Measurements from ENCODE around the gene ACOX3. TPM values are rescaled to one million over a fixed set of nuclear protein-coding genes. Genes with fewer than 3 reads are reported as not detected.

The ACOX3 gene
- total RNA-seq, 4 donors from 2014 or later = 18.7 to 104 (median 31.3) TPM

DNA sequence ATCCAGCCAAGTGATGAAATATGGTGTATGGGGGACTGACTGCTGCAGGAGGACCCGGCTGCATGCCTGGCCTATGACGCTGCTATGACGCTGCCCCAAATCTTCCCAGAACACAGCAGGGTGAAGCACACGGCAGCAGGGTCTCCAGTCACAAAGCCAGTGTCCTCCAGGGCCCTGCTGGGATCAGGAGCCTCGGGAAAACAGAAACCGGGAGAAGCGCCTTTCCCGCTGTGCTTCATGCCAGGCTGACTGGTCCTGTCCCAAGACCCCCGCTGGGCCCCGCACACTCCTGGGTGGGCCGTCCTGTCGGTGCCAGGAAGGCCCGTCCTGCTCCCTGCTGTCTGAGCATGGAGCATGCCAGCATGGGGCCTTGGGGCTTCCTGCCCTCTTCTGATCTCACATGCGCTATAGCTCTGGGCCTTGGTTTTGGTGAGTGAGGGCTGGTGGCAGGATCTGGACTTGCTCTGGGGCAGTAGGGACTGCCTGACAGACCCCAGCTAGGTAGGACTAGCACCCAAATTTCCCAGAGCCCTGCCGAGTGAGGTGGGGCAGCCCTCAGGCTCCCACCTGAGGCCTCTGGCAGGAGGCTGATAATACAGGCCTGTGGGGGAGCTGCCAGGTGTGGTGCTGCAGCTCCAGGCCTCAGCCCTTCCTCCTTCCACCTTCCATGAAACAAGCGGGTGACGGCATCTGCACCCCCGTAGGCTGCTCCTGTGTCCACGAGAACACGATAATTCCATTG is 64.0 kb downstream of the ACOX3 start:
- in situ Hi-C loops (cut with MboI; ENCODE audit: low pct_ligation_motif_present in 1 of 4, low pct_unique_long_range_greater_than_20kb in 1 of 4, low sequenced_read_pairs in 3 of 4) (no loop called here), intact Hi-C loops (cut with DNase I; ENCODE audit: low total_unique reads) (no loop called here)
- Histone ChIP-seq H3K4me1 (no peaks in the 10 kb centered on the region), H3K4me3 (no peak overlapping the region), H3K27ac (no peak overlapping the region), H3K36me3 (no peaks in the 10 kb centered on the region), H3K9me3 (no peaks in the 10 kb centered on the region), H3K27me3 (no peaks in the 10 kb centered on the region)
- TF ChIP-seq POLR2A (IDR thresholded peaks at IDR 0.05) = no peak
- no peak for TF ChIP-seq EP300 (IDR thresholded peaks at IDR 0.05; ENCODE audit: low read depth)
- TF ChIP-seq POLR2AphosphoS5 (IDR thresholded peaks at IDR 0.05) = no peak
- TF ChIP-seq, protein P1, sequence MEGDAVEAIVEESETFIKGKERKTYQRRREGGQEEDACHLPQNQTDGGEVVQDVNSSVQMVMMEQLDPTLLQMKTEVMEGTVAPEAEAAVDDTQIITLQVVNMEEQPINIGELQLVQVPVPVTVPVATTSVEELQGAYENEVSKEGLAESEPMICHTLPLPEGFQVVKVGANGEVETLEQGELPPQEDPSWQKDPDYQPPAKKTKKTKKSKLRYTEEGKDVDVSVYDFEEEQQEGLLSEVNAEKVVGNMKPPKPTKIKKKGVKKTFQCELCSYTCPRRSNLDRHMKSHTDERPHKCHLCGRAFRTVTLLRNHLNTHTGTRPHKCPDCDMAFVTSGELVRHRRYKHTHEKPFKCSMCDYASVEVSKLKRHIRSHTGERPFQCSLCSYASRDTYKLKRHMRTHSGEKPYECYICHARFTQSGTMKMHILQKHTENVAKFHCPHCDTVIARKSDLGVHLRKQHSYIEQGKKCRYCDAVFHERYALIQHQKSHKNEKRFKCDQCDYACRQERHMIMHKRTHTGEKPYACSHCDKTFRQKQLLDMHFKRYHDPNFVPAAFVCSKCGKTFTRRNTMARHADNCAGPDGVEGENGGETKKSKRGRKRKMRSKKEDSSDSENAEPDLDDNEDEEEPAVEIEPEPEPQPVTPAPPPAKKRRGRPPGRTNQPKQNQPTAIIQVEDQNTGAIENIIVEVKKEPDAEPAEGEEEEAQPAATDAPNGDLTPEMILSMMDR (IDR thresholded peaks at IDR 0.05) = no peak
- DNase-seq = no peak
- WGBS, 2 donors (ENCODE audit: low coverage in 1 of 2) = 85 to 100% methylated on average over 3 to 20 of the region's 20 CpGs

DNA sequence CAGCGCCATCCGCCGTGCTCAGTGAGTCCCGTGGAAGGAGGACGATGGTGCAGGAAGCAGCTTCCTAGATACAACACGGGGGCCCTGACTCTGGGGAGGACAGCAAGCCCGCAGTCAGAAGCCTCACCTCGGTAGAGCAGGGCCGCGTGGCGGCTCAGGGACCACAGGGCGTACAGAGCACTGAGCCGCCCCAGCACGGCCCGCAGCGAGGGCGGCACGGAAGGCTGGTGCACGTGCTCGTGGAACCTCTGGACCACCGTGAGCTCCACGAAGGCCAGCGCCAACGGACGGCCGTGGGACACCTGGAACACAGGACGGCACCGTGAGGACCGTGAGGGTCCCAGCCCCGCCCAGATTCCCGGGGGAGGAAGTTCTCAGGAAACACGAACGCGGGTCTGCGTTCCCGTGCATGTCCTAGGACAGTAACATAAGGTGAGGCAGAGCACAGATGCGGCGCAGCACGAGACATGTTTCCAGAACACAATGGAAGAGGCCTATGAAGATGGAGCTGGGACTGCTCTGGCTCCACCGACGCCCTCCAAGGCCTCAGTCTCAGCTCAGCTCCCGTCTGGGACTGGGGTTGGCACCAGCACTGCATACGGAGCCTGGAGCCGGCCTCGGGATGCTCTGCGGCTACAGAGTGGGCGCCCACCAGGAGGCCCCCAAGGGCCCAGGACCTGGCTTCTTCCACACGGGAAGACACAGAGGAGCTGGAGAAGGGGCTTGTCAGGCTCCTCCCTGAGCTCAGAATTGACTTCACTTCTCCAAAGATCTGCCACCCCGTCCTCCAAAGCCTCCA is 65.5 kb downstream of the ACOX3 start:
- no peaks in the 10 kb centered on the region for H3K9me3 ChIP-seq
- intact Hi-C loops (cut with DNase I; ENCODE audit: low total_unique reads) = no loop called here
- no peak for DNase-seq
- H3K36me3 ChIP-seq = no peaks in the 10 kb centered on the region
- H3K4me3 ChIP-seq = no peak overlapping the region
- no peaks in the 10 kb centered on the region for H3K4me1 ChIP-seq
- H3K27ac ChIP-seq = no peak overlapping the region
- no peaks in the 10 kb centered on the region for H3K27me3 ChIP-seq
- in situ Hi-C loops (cut with MboI; ENCODE audit: low pct_ligation_motif_present in 1 of 4, low pct_unique_long_range_greater_than_20kb in 1 of 4, low sequenced_read_pairs in 3 of 4) = no loop called here
- 94% methylated on average over 47 of the region's 49 CpGs; no CpG with 5 or more reads in 1 of the 2 donors for WGBS, 2 donors (ENCODE audit: low coverage in 1 of 2)
- TF ChIP-seq, protein P1 (IDR thresholded peaks at IDR 0.05) = no peak
- TF ChIP-seq POLR2AphosphoS5 (IDR thresholded peaks at IDR 0.05) (no peak), POLR2A (IDR thresholded peaks at IDR 0.05) (no peak), EP300 (IDR thresholded peaks at IDR 0.05; ENCODE audit: low read depth) (no peak)

DNA sequence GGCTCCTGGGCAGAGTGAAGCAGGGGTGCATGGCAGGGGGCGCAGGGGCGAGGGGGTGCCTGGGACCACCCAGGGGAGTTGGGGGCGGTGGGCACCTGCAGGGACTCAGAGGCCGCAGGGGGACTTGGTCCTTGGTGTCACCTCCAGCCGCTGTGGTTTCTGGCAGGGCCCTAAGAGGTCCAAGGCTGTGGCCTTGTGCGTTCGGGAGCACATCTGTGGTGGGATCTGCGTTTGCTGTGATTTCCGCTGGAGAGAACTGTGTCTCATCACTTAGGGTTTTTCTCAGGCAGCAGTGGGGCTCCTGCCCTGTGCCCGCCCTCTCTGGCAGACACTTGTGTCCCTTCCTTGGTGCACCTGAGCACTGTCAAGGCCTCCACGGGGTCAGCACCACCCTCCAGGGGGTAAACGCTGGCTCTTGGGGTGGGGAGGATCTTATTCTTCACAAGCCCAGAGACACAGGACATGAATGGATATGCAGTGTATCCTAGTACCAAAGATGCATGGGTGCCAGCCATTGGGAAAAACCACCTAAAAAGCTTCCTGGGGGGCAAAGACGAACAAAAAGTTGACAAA is 66.5 kb downstream of the ACOX3 start:
- no peaks in the 10 kb centered on the region for H3K9me3 ChIP-seq
- H3K4me1 ChIP-seq = no peaks in the 10 kb centered on the region
- DNase-seq = no peak
- H3K27me3 ChIP-seq = no peaks in the 10 kb centered on the region
- in situ Hi-C loops (cut with MboI; ENCODE audit: low pct_ligation_motif_present in 1 of 4, low pct_unique_long_range_greater_than_20kb in 1 of 4, low sequenced_read_pairs in 3 of 4) (no loop called here), intact Hi-C loops (cut with DNase I; ENCODE audit: low total_unique reads) (no loop called here)
- 86% methylated on average over 12 of the region's 13 CpGs; no CpG with 5 or more reads in 1 of the 2 donors for WGBS, 2 donors (ENCODE audit: low coverage in 1 of 2)
- H3K4me3 ChIP-seq = no peak overlapping the region
- H3K27ac ChIP-seq = no peak overlapping the region
- TF ChIP-seq EP300 (IDR thresholded peaks at IDR 0.05; ENCODE audit: low read depth) = no peak
- TF ChIP-seq, protein P1 (IDR thresholded peaks at IDR 0.05) = no peak
- no peak for TF ChIP-seq POLR2A (IDR thresholded peaks at IDR 0.05)
- TF ChIP-seq POLR2AphosphoS5 (IDR thresholded peaks at IDR 0.05) = no peak
- no peaks in the 10 kb centered on the region for H3K36me3 ChIP-seq

DNA sequence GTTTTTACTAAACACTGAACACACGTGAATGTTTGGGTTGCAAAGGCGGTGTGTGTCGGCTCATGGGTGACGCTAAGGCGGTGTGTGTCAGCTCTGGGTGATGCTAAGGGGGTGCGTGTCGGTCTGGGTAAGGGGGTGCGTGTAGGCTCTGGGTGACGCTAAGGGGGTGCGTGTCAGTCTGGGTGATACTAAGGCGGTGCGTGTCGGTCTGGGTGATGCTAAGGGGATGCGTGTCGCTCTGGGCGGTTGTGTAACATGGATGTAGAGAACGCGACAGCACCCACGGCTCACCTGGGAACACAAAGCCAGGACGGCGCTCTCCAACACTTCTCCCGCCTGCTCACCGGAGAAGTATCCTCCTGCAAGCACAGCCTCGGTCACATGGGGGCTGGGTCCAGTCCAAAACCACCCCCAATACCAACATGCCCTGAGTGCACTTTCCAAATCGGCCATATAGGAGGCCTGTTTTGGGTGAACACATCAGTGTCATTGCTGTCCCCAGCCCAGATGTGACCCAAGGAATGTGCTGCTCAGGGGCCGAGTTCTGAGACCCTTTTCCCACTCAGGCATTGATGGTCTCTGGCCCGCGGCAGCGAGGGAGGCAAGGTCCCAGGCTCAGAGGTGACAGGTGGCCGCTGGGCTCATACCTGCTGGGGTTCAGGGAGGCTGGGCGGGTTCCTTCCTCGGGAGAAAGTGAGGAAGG is 67.1 kb downstream of the ACOX3 start:
- intact Hi-C loops (cut with DNase I; ENCODE audit: low total_unique reads) = no loop called here
- Histone ChIP-seq H3K27ac (no peak overlapping the region), H3K4me3 (no peak overlapping the region), H3K36me3 (no peaks in the 10 kb centered on the region), H3K27me3 (no peaks in the 10 kb centered on the region), H3K9me3 (no peaks in the 10 kb centered on the region), H3K4me1 (no peaks in the 10 kb centered on the region)
- in situ Hi-C loops (cut with MboI; ENCODE audit: low pct_ligation_motif_present in 1 of 4, low pct_unique_long_range_greater_than_20kb in 1 of 4, low sequenced_read_pairs in 3 of 4) = no loop called here
- DNase-seq = no peak
- TF ChIP-seq EP300 (IDR thresholded peaks at IDR 0.05; ENCODE audit: low read depth) (no peak), POLR2AphosphoS5 (IDR thresholded peaks at IDR 0.05) (no peak)
- 93 to 95% methylated on average over 17 to 32 of the region's 32 CpGs for WGBS, 2 donors (ENCODE audit: low coverage in 1 of 2)
